MV-4-11 (cell line): Measurements from ENCODE around the gene FAM193A.
"Not testable (repeated sequence)": the region's sequence is repeated elsewhere in the genome, so short reads cannot be mapped to it uniquely, and the experiment has no call there.

Experiments
- DNase-seq: peaks from one replicate; lab custom pipeline; 2025; lab: John Stamatoyannopoulos, UW

Gene FAM193A

GRCh38 chr4:2608291-2608690 is 71.8 kb downstream of the FAM193A start:
- DNase-seq, result no peak

GRCh38 chr4:2615821-2616220 is 79.4 kb downstream of the FAM193A start:
- DNase-seq, result peak; percentile 26

GRCh38 chr4:2617955-2618354 is 81.5 kb downstream of the FAM193A start:
- DNase-seq, result no peak

- not testable (repeated sequence) for DNase-seq
These were observed 82.3 kb downstream of the FAM193A start for GRCh38 chr4:2618729-2619128.

- no peak for DNase-seq
These were observed 83.0 kb downstream of the FAM193A start for GRCh38 chr4:2619459-2619858.

- no peak for DNase-seq
These were observed 85.0 kb downstream of the FAM193A start for GRCh38 chr4:2621419-2621818.

GRCh38 chr4:2623442-2623841 is 87.0 kb downstream of the FAM193A start:
- no peak for DNase-seq

- DNase-seq, result no peak
These were observed 88.5 kb downstream of the FAM193A start for GRCh38 chr4:2624782-2625530.

GRCh38 chr4:2626231-2626630 is 89.8 kb downstream of the FAM193A start:
- no peak for DNase-seq

- DNase-seq, result no peak
These were observed 94.3 kb downstream of the FAM193A start for GRCh38 chr4:2630556-2631273.

- DNase-seq, result no peak
These were observed 97.6 kb downstream of the FAM193A start for GRCh38 chr4:2634014-2634413.

- no peak for DNase-seq
These were observed 99.9 kb downstream of the FAM193A start for GRCh38 chr4:2636331-2636730.

GRCh38 chr4:2636994-2637393 is 100.5 kb downstream of the FAM193A start:
- DNase-seq, result not testable (repeated sequence)

GRCh38 chr4:2637956-2638552 is 101.6 kb downstream of the FAM193A start:
- no peak for DNase-seq

GRCh38 chr4:2638730-2639129 is 102.3 kb downstream of the FAM193A start:
- no peak for DNase-seq

GRCh38 chr4:2642968-2643367 is 106.5 kb downstream of the FAM193A start:
- peak; percentile 81 for DNase-seq

- DNase-seq, result no peak
These were observed 107.1 kb downstream of the FAM193A start for GRCh38 chr4:2643555-2643954.

- DNase-seq, result no peak
These were observed 110.1 kb downstream of the FAM193A start for GRCh38 chr4:2646396-2647149.

- no peak for DNase-seq
These were observed 111.1 kb downstream of the FAM193A start for GRCh38 chr4:2647403-2648158.

- no peak for DNase-seq
These were observed 111.8 kb downstream of the FAM193A start for GRCh38 chr4:2648159-2648814.

- DNase-seq, result no peak
These were observed 113.2 kb downstream of the FAM193A start for GRCh38 chr4:2649604-2650114.
